SK-N-SH treated with all-trans-retinoic acid at 6 μM for 48 hours (cell line): Measurements from ENCODE around the gene UBAP1.
"Not testable (repeated sequence)": the region's sequence is repeated elsewhere in the genome, so short reads cannot be mapped to it uniquely, and the experiment has no call there.

Source experiments
- ATAC-seq: fragments of 200-7000 bp; cut with Tn5 transposase; 3 replicates; pipeline ENCODE4 v1.9.1; 2020; ENCODE audit warnings: mild to moderate bottlenecking, moderate library complexity
- BACH2 ChIP-seq: fragments of 250-450 bp; sonication (Bioruptor Pico); IDR thresholded peaks from 2 replicates; pipeline ENCODE4 v1.9.0; 2021; ENCODE audit warnings: mild to moderate bottlenecking, borderline replicate concordance
- CREB5 ChIP-seq: fragments of 250-450 bp; sonication (Bioruptor Pico); IDR thresholded peaks from 2 replicates; pipeline ENCODE4 v1.5.1; 2020; ENCODE audit warnings: low read depth, mild to moderate bottlenecking, moderate library complexity
- CSDC2 ChIP-seq: fragments of 250-450 bp; sonication (Bioruptor Pico); IDR thresholded peaks from 2 replicates; pipeline ENCODE4 v1.5.0; 2020; ENCODE audit warnings: mild to moderate bottlenecking, moderate library complexity
- CSRNP3 ChIP-seq: fragments of 250-450 bp; sonication (Bioruptor Pico); IDR thresholded peaks from 2 replicates; pipeline ENCODE4 v1.5.1; 2021; ENCODE audit warnings: mild to moderate bottlenecking, moderate library complexity
- ESRRG ChIP-seq: fragments of 250-450 bp; sonication (Bioruptor Pico); IDR thresholded peaks from 2 replicates; pipeline ENCODE4 v1.6.1; 2021; ENCODE audit warnings: mild to moderate bottlenecking
- GLIS3 ChIP-seq: fragments of 250-450 bp; sonication (Bioruptor Pico); IDR thresholded peaks from 2 replicates; pipeline ENCODE4 v1.5.0; 2020; ENCODE audit warnings: mild to moderate bottlenecking, moderate library complexity
- OSR1 ChIP-seq: fragments of 250-450 bp; sonication (Bioruptor Pico); IDR thresholded peaks from 2 replicates; pipeline ENCODE4 v1.8.0; 2022; ENCODE audit warnings: moderate library complexity, mild to moderate bottlenecking, inconsistent platforms
- PATZ1 ChIP-seq: fragments of 250-450 bp; sonication (Bioruptor Pico); IDR thresholded peaks from 2 replicates; pipeline ENCODE4 v1.8.0; 2020; ENCODE audit warnings: mild to moderate bottlenecking, moderate library complexity, borderline replicate concordance
- POU6F1 ChIP-seq: fragments of 250-450 bp; sonication (Bioruptor Pico); IDR thresholded peaks from 2 replicates; pipeline ENCODE4 v1.8.0; 2021; ENCODE audit warnings: low read depth, mild to moderate bottlenecking, moderate library complexity, borderline replicate concordance
- PPARA ChIP-seq: fragments of 250-450 bp; sonication (Bioruptor Pico); IDR thresholded peaks from 2 replicates; pipeline ENCODE4 v1.5.0; 2020; ENCODE audit warnings: mild to moderate bottlenecking, borderline replicate concordance
- RARB ChIP-seq: fragments of 250-450 bp; sonication (Bioruptor Pico); IDR thresholded peaks from 2 replicates; pipeline ENCODE4 v1.8.0; 2021; ENCODE audit warnings: mild to moderate bottlenecking, moderate library complexity
- SNAI2 ChIP-seq: fragments of 250-450 bp; sonication (Bioruptor Pico); IDR thresholded peaks from 2 replicates; pipeline ENCODE4 v1.5.0; 2020; ENCODE audit warnings: mild to moderate bottlenecking, moderate library complexity
- TOX ChIP-seq: fragments of 250-450 bp; sonication (Bioruptor Pico); IDR thresholded peaks from 2 replicates; pipeline ENCODE4 v1.8.0; 2021; ENCODE audit warnings: mild to moderate bottlenecking, moderate library complexity, borderline replicate concordance
- TSHZ2 ChIP-seq: fragments of 250-450 bp; sonication (Bioruptor Pico); IDR thresholded peaks from 2 replicates; pipeline ENCODE4 v1.5.0; 2020; ENCODE audit warnings: mild to moderate bottlenecking, moderate library complexity
- ZFP3 ChIP-seq: fragments of 250-450 bp; sonication (Bioruptor Pico); IDR thresholded peaks from 2 replicates; pipeline ENCODE4 v1.5.0; 2020; ENCODE audit warnings: mild to moderate bottlenecking, moderate library complexity
- ZFP30 ChIP-seq: fragments of 450-650 bp; formaldehyde crosslinking; IDR thresholded peaks from 2 replicates; pipeline ENCODE4 v1.5.0; 2022; ENCODE audit warnings: mild to moderate bottlenecking, moderate library complexity
- ZNF565 ChIP-seq: fragments of 450-650 bp; formaldehyde crosslinking; conservative IDR thresholded peaks from 2 replicates; pipeline ENCODE4 v1.5.0; 2020; ENCODE audit warnings: low read depth, mild to moderate bottlenecking, moderate library complexity
- ZNF70 ChIP-seq: fragments of 450-650 bp; formaldehyde crosslinking; IDR thresholded peaks from 2 replicates; pipeline ENCODE4 v1.5.0; 2020; ENCODE audit warnings: mild to moderate bottlenecking, moderate library complexity
- ZNF8 ChIP-seq: fragments of 450-650 bp; formaldehyde crosslinking; IDR thresholded peaks from 2 replicates; pipeline ENCODE4 v1.5.0; 2020; ENCODE audit warnings: mild to moderate bottlenecking, moderate library complexity

UBAP1 gene

GRCh38 chr9:34206561-34206960 lies 27.7 kb downstream of the UBAP1 start:
- no peak for ATAC-seq
- TF ChIP-seq GLIS3 (CRISPR knock-in tag) (no peak), BACH2 (CRISPR knock-in tag) (no peak), ZFP3 (CRISPR knock-in tag) (no peak), OSR1 (CRISPR knock-in tag) (no peak), PPARA (CRISPR knock-in tag) (no peak), PATZ1 (CRISPR knock-in tag) (no peak), CSRNP3 (no peak), POU6F1 (CRISPR knock-in tag) (no peak), ESRRG (no peak), ZFP30 (CRISPR knock-in tag) (no peak), CSDC2 (CRISPR knock-in tag) (no peak), TSHZ2 (CRISPR knock-in tag) (no peak), ZNF8 (no peak), CREB5 (no peak)

GRCh38 chr9:34211395-34211794 lies 32.6 kb downstream of the UBAP1 start:
- TF ChIP-seq ZNF565 (CRISPR knock-in tag) (no peak), POU6F1 (CRISPR knock-in tag) (no peak), ZNF8 (no peak), ESRRG (no peak), CREB5 (no peak), GLIS3 (CRISPR knock-in tag) (no peak), RARB (no peak), TOX (no peak), TSHZ2 (CRISPR knock-in tag) (no peak), CSDC2 (CRISPR knock-in tag) (no peak), SNAI2 (no peak), ZNF70 (CRISPR knock-in tag) (no peak)
- no peak for ATAC-seq

- not testable (repeated sequence) for ATAC-seq
Observed at GRCh38 chr9:34214354-34215000, 35.6 kb downstream of the UBAP1 start.
